D721Med (cell line): Measurements from ENCODE around the gene PRXL2A.

Experiments
- DNase-seq: peaks from one replicate; pipeline ENCODE4 v3.0.0; 2011; ENCODE audit warnings: low spot score; ENCODE audit not compliant: insufficient read length
- FAIRE-seq: peaks from 2 replicates; lab custom pipeline; 2011; peaks lifted over from hg19 to GRCh38; lab: Jason Lieb, UNC
- TF ChIP-seq, protein P1 (sequence below): IDR thresholded peaks from 2 replicates; pipeline ENCODE4 v1.5.1; 2012; ENCODE audit warnings: mild to moderate bottlenecking, control low read depth; ENCODE audit not compliant: insufficient read depth; ENCODE audit errors: missing control alignments

PRXL2A gene

GRCh38 chr10:80410578-80411145 is 2.3 kb downstream of the PRXL2A start:
- FAIRE-seq (no peak), DNase-seq (no peak)
- TF ChIP-seq, protein P1, sequence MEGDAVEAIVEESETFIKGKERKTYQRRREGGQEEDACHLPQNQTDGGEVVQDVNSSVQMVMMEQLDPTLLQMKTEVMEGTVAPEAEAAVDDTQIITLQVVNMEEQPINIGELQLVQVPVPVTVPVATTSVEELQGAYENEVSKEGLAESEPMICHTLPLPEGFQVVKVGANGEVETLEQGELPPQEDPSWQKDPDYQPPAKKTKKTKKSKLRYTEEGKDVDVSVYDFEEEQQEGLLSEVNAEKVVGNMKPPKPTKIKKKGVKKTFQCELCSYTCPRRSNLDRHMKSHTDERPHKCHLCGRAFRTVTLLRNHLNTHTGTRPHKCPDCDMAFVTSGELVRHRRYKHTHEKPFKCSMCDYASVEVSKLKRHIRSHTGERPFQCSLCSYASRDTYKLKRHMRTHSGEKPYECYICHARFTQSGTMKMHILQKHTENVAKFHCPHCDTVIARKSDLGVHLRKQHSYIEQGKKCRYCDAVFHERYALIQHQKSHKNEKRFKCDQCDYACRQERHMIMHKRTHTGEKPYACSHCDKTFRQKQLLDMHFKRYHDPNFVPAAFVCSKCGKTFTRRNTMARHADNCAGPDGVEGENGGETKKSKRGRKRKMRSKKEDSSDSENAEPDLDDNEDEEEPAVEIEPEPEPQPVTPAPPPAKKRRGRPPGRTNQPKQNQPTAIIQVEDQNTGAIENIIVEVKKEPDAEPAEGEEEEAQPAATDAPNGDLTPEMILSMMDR: no peak

GRCh38 chr10:80411267-80411668 is 2.9 kb downstream of the PRXL2A start:
- TF ChIP-seq, protein P1: no peak
- FAIRE-seq (peak; percentile 76), DNase-seq (peak; percentile 56)

- TF ChIP-seq, protein P1: no peak
- no peak for FAIRE-seq
Observed at GRCh38 chr10:80411681-80412220, 3.4 kb downstream of the PRXL2A start.

GRCh38 chr10:80412486-80412885 is 4.1 kb downstream of the PRXL2A start:
- DNase-seq (no peak), FAIRE-seq (no peak)
- TF ChIP-seq, protein P1: no peak

More at GRCh38 chr10:80411681-80412220, 3.4 kb downstream of the PRXL2A start:
- no peak for DNase-seq

DNA sequence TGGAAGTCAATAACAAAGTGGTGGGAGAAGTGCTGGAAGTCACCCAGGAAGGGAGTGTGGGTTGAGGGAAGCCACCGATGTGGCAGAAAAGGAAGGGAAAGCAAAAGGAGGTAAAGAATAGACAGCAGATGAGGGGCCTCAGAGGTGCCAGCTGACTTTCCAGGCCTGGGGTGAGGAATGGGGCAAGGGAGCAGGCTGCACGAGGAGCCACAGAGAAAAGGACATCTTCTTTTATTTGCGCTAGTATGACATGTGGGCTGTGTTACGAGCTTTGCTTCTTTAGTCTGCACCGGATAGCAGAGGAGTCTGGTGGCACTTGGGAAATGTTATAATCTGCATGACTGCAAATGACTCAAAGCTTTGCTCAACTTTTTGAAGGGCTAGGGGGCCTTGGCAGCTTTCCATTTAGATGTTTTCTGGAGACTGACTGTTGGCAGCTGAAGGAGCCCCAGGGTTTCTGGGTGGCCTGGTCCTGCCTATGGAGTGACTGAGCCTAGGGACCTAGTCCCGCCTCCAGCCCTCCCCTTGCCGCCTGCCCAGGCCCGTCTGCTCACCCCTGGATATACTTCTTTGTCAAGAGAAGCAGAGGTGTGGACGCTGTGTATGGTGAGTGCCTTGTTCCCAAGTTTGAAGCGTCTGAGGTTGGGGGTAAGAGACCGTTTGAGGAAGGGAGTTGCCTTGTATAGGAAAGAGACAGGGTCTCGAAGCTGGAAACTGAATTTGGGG is 5.1 kb downstream of the PRXL2A start:
- DNase-seq (no peak), FAIRE-seq (no peak)
- TF ChIP-seq, protein P1: no peak

DNA sequence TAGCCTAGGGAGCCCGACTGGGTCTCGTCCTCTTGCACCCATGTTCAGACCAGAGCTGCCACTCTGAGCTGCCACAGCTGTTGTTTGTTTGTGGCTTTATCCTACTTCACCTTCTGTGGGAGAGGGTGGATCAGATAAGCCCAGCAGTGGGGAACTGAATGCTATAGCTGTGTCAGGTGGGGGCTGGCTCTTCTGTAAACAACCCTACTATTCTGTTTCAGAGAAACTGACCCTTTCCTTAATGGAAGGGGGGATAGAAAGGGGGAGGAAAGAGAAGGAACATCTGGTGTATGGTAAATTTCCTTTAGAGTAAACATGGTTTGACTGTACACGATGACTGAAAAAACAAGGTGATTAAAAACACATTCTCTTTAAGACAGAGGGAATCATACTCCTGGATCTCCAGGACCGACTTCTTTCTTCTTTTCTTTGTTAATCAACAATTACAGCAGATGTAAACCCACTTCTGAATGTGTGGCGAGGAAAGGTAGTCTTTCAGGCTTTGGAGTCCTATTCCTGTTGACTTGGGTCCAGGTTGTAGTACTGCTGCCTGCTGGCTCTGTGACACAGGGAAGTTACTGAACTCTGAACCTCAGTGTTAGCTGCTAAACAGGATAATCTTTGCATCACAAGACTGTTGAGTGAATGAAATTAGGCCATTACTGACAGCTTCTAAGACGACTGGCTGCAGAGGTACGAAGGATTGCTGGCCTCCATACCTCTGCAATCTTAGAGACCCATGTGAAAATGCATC is 6.0 kb downstream of the PRXL2A start:
- FAIRE-seq (no peak), DNase-seq (no peak)
- TF ChIP-seq, protein P1: no peak
